Activated CD4-positive, alpha-beta T cell treated with anti-CD3 and anti-CD28 coated beads, Interleukin-2, amount 10 ng/mL, durations not matched to agents 24 days and 14 days (primary cell): ENCODE data around the gene HOXB9. TPM values are rescaled to one million over a fixed set of nuclear protein-coding genes. Genes with fewer than 3 reads are reported as not detected.
A peak's percentile ranks its signal among the peaks of the same experiment; 100 is the strongest.

Experiments used
- DNase-seq: peaks from one replicate; pipeline ENCODE4 v3.0.0; 2022
- H3K27ac Mint-ChIP-seq: one replicate; pipeline ENCODE4 v1.8.0; 2022; ENCODE audit warnings: mild to moderate bottlenecking, mixed read lengths
- H3K27me3 Mint-ChIP-seq: one replicate; pipeline ENCODE4 v1.8.0; 2022; ENCODE audit warnings: mixed read lengths
- H3K36me3 Mint-ChIP-seq: one replicate; pipeline ENCODE4 v1.8.0; 2022; ENCODE audit warnings: low read depth, mild to moderate bottlenecking, mixed read lengths
- H3K4me1 Mint-ChIP-seq: one replicate; pipeline ENCODE4 v1.8.0; 2021; ENCODE audit warnings: mixed read lengths
- H3K4me3 Mint-ChIP-seq: one replicate; pipeline ENCODE4 v1.8.0; 2022; ENCODE audit warnings: mild to moderate bottlenecking, moderate library complexity, mixed read lengths
- H3K9me3 Mint-ChIP-seq: one replicate; pipeline ENCODE4 v1.8.0; 2021; ENCODE audit warnings: mixed read lengths
- intact Hi-C: fragments of 100-400 bp; cut with micrococcal nuclease; formaldehyde crosslinking; loops from one replicate; pipeline ENCODE4 v1.15.1; 2023
- total RNA-seq: library from RNA; stranded (reverse); gene quantifications from 2 replicates; pipeline ENCODE4 v1.2.3, GENCODE V29; 2022

HOXB9 gene
- total RNA-seq, 1 donor from 2014 or later, result 0.30 TPM

- DNase-seq, result peak; percentile 93
- intact Hi-C loops, result loop anchor here (2.0 kb wide), 1 partner anchor 35 kb away; no protein-coding TSS in a partner anchor
- H3K4me1 Mint-ChIP-seq, result peaks cover 60% of the 10 kb centered on the region
- H3K4me3 Mint-ChIP-seq, result peak within 1 kb of the TSS; percentile 92
- peaks cover 5% of the 10 kb centered on the region for H3K36me3 Mint-ChIP-seq
- peak within 1 kb of the TSS; percentile 86 for H3K27ac Mint-ChIP-seq
- H3K9me3 Mint-ChIP-seq, result no peaks in the 10 kb centered on the region
- peaks cover 38% of the 10 kb centered on the region for H3K27me3 Mint-ChIP-seq
These were observed 48.1 kb downstream of the HOXB9 start, which contains the start of gene HOXB4 for GRCh38 chr17:48577946-48578615. Gene HOXB4 (minus strand): TSS chr17:48578350. CDS start chr17:48578319, 31 bp downstream.

- no peaks in the 10 kb centered on the region for H3K9me3 Mint-ChIP-seq
- peaks cover 54% of the 10 kb centered on the region for H3K4me1 Mint-ChIP-seq
- H3K4me3 Mint-ChIP-seq, result peak overlapping the region; percentile 86
- peaks cover 32% of the 10 kb centered on the region for H3K27me3 Mint-ChIP-seq
- H3K27ac Mint-ChIP-seq, result peak overlapping the region; percentile 81
- intact Hi-C loops, result no loop called here
- H3K36me3 Mint-ChIP-seq, result peaks cover 5% of the 10 kb centered on the region
- peak; percentile 69 for DNase-seq
These were observed 48.7 kb downstream of the HOXB9 start for GRCh38 chr17:48577330-48577945.

- Mint-ChIP-seq H3K4me1 (peaks cover 51% of the 10 kb centered on the region), H3K9me3 (no peaks in the 10 kb centered on the region), H3K27ac (peak overlapping the region; percentile 71), H3K36me3 (peaks cover 5% of the 10 kb centered on the region), H3K4me3 (peak overlapping the region; percentile 86), H3K27me3 (peaks cover 27% of the 10 kb centered on the region)
- DNase-seq, result peak; percentile 68
- intact Hi-C loops, result no loop called here
These were observed 49.5 kb downstream of the HOXB9 start for GRCh38 chr17:48576479-48577309.

- intact Hi-C loops, result no loop called here
- peak overlapping the region; percentile 18 for H3K27ac Mint-ChIP-seq
- peak; percentile 70 for DNase-seq
- H3K27me3 Mint-ChIP-seq, result peaks cover 19% of the 10 kb centered on the region
- H3K4me3 Mint-ChIP-seq, result peak overlapping the region; percentile 60
- peaks cover 7% of the 10 kb centered on the region for H3K36me3 Mint-ChIP-seq
- H3K9me3 Mint-ChIP-seq, result no peaks in the 10 kb centered on the region
- H3K4me1 Mint-ChIP-seq, result peaks cover 43% of the 10 kb centered on the region
These were observed 50.3 kb downstream of the HOXB9 start for GRCh38 chr17:48575673-48576478.

GRCh38 chr17:48575066-48575582 is 51.0 kb downstream of the HOXB9 start:
- Mint-ChIP-seq H3K27me3 (peaks cover 12% of the 10 kb centered on the region), H3K27ac (no peak overlapping the region), H3K9me3 (no peaks in the 10 kb centered on the region), H3K4me3 (no peak overlapping the region), H3K4me1 (peaks cover 37% of the 10 kb centered on the region), H3K36me3 (peaks cover 6% of the 10 kb centered on the region)
- intact Hi-C loops, result no loop called here
- DNase-seq, result no peak

- peaks cover 34% of the 10 kb centered on the region for H3K4me1 Mint-ChIP-seq
- DNase-seq, result no peak
- peaks cover 11% of the 10 kb centered on the region for H3K27me3 Mint-ChIP-seq
- no peak overlapping the region for H3K27ac Mint-ChIP-seq
- intact Hi-C loops, result no loop called here
- no peak overlapping the region for H3K4me3 Mint-ChIP-seq
- peaks cover 7% of the 10 kb centered on the region for H3K36me3 Mint-ChIP-seq
- no peaks in the 10 kb centered on the region for H3K9me3 Mint-ChIP-seq
These were observed 51.6 kb downstream of the HOXB9 start for GRCh38 chr17:48574505-48575065.

GRCh38 chr17:48571826-48572417 is 54.2 kb downstream of the HOXB9 start:
- Mint-ChIP-seq H3K9me3 (no peaks in the 10 kb centered on the region), H3K4me1 (peaks cover 23% of the 10 kb centered on the region), H3K27ac (no peak overlapping the region), H3K36me3 (peaks cover 17% of the 10 kb centered on the region), H3K4me3 (no peak overlapping the region), H3K27me3 (peaks cover 15% of the 10 kb centered on the region)
- intact Hi-C loops, result no loop called here
- no peak for DNase-seq

Other genes starting within 250 kb of the HOXB9 start
- gene SKAP1, start 196.1 kb downstream of the HOXB9 start, total RNA-seq, result 59.3 and 63.1 TPM in 2 replicates
- not detected in 2 replicates for gene HOXB1, start 95.3 kb downstream of the HOXB9 start, total RNA-seq
- gene HOXB2, start 81.2 kb downstream of the HOXB9 start, total RNA-seq, result 26.0 and 28.1 TPM in 2 replicates
- 3.1 and 3.6 TPM in 2 replicates for gene HOXB4, start 48.0 kb downstream of the HOXB9 start, total RNA-seq
- gene HOXB3, start 36.1 kb downstream of the HOXB9 start, total RNA-seq, result 3.6 and 3.7 TPM in 2 replicates
- not detected in 2 replicates for gene HOXB5, start 32.6 kb downstream of the HOXB9 start, total RNA-seq
- 0.33 and 0.36 TPM in 2 replicates for gene HOXB6, start 21.4 kb downstream of the HOXB9 start, total RNA-seq
- gene HOXB7, start 15.3 kb downstream of the HOXB9 start, total RNA-seq, result 0.30 and 0.36 TPM in 2 replicates
- gene HOXB8, start 11.1 kb downstream of the HOXB9 start, total RNA-seq, result not detected in 2 replicates
- not detected in 2 replicates for gene PRAC1, start 96.2 kb upstream of the HOXB9 start, total RNA-seq
- gene PRAC2, start 96.8 kb upstream of the HOXB9 start, total RNA-seq, result not detected in 2 replicates
- not detected in 2 replicates for gene HOXB13, start 102.4 kb upstream of the HOXB9 start, total RNA-seq
- gene TTLL6, start 190.9 kb upstream of the HOXB9 start, total RNA-seq, result not detected in 2 replicates
- gene CALCOCO2, start 204.7 kb upstream of the HOXB9 start, total RNA-seq, result 48.1 and 52.8 TPM in 2 replicates